Coronary artery (tissue), 2 donors: ENCODE results near the gene PTGDR2.
A peak's percentile ranks its signal among the peaks of the same experiment; 100 is the strongest.

Experiments used
- DNase-seq: peaks from one replicate; pipeline ENCODE4 v3.0.0-alpha.2; 2017; ENCODE audit warnings: low spot score
- H3K27ac ChIP-seq, 2 donors: fragments of 200-600 bp; sonication (generic); one replicate each; pipeline ENCODE4 v1.5.1; 2016 to 2019
- H3K4me3 ChIP-seq: fragments of 200-600 bp; sonication (generic); 2 replicates; pipeline ENCODE4 v1.5.1; 2016; ENCODE audit warnings: mild to moderate bottlenecking, moderate library complexity
- TF ChIP-seq, protein P1 (sequence below): fragments of 200-600 bp; sonication (generic); IDR thresholded peaks from one replicate; pipeline ENCODE4 v1.5.1; 2019; ENCODE audit warnings: antibody characterized with exemption

Gene PTGDR2

GRCh38 chr11:60879971-60880588 is 24.3 kb upstream of the PTGDR2 start:
- no peak overlapping the region for H3K4me3 ChIP-seq
- TF ChIP-seq, protein P1, sequence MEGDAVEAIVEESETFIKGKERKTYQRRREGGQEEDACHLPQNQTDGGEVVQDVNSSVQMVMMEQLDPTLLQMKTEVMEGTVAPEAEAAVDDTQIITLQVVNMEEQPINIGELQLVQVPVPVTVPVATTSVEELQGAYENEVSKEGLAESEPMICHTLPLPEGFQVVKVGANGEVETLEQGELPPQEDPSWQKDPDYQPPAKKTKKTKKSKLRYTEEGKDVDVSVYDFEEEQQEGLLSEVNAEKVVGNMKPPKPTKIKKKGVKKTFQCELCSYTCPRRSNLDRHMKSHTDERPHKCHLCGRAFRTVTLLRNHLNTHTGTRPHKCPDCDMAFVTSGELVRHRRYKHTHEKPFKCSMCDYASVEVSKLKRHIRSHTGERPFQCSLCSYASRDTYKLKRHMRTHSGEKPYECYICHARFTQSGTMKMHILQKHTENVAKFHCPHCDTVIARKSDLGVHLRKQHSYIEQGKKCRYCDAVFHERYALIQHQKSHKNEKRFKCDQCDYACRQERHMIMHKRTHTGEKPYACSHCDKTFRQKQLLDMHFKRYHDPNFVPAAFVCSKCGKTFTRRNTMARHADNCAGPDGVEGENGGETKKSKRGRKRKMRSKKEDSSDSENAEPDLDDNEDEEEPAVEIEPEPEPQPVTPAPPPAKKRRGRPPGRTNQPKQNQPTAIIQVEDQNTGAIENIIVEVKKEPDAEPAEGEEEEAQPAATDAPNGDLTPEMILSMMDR = no peak
- no peak overlapping the region for H3K27ac ChIP-seq
- DNase-seq = no peak

GRCh38 chr11:60879104-60879503 is 23.4 kb upstream of the PTGDR2 start:
- H3K4me3 ChIP-seq = no peak overlapping the region
- DNase-seq = no peak
- no peak overlapping the region for H3K27ac ChIP-seq
- TF ChIP-seq, protein P1 = no peak

DNA sequence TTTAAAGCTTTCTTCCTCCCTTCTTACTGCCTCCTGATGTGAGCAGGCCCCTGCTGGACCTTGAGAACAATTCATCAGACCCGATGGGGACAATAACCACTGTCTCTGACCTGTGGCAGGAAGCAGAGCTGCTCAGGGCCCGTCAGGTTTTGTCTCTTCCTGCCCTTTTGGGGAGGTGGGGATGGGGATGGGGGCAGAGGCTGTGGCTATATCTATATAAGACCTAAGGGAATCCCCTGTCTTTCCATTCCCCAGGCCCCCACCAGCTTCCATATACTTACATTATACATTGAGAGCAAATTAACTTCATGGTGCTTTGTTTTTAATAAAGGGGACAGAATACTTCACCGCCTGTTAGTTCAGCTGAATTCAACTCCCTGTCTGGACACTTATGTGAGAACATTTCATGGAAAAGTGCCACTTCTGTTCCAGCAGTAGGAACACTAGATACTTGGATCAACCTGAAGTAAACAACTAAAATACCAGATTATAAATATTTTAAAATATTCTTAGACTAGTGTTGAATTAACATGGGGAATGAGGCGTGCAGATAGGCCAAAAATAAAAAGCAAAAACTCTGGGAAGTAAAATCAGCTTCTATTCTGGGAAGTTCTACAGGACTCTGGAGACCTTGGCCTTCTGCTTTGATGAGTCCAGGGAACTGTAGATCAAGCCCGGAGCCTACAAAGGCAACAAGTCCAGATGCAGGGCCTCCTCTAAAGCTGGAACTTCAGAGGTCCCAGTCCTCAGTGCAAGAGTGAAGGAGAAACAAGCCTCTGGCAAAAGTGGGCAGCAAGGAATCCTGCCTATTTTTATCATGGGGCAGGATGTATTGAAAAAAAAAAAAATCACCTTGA is 22.7 kb upstream of the PTGDR2 start:
- TF ChIP-seq, protein P1 = no peak
- no peak for DNase-seq
- no peak overlapping the region for H3K4me3 ChIP-seq
- H3K27ac ChIP-seq = peak overlapping the region; percentile 19 to 34

DNA sequence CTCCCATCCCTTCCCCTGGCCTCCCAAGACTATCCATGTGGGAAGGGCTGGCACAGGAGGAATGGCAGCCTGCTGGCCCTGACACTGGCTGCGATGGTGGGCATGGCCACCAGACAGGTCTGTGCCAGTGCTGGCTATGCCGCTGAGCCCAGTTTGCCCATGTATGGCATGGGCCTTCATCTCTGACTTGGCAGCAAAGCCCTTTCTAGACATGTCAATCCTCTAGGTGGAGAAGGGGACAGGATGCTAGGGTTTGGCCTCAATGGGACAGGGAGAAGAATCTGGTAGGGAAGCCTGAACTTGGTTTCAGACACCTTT is 20.4 kb upstream of the PTGDR2 start:
- TF ChIP-seq, protein P1 = no peak
- Histone ChIP-seq H3K4me3 (no peak overlapping the region), H3K27ac (no peak overlapping the region)
- no peak for DNase-seq

- DNase-seq = no peak
- Histone ChIP-seq H3K27ac (no peak overlapping the region), H3K4me3 (no peak overlapping the region)
- TF ChIP-seq, protein P1 = no peak
These were observed 19.8 kb upstream of the PTGDR2 start for GRCh38 chr11:60875366-60876167.

GRCh38 chr11:60874421-60875365 is 18.9 kb upstream of the PTGDR2 start:
- Histone ChIP-seq H3K27ac (no peak overlapping the region), H3K4me3 (no peak overlapping the region)
- TF ChIP-seq, protein P1 = no peak
- DNase-seq = no peak
